GM04504 (cell line): Measurements from ENCODE around the gene NELL1.
"Not testable (repeated sequence)": the region's sequence is repeated elsewhere in the genome, so short reads cannot be mapped to it uniquely, and the experiment has no call there.

Experiments used
- DNase-seq: peaks from one replicate; pipeline ENCODE4 v3.0.0-alpha.2; 2012; ENCODE audit warnings: low read depth

The NELL1 gene

DNA sequence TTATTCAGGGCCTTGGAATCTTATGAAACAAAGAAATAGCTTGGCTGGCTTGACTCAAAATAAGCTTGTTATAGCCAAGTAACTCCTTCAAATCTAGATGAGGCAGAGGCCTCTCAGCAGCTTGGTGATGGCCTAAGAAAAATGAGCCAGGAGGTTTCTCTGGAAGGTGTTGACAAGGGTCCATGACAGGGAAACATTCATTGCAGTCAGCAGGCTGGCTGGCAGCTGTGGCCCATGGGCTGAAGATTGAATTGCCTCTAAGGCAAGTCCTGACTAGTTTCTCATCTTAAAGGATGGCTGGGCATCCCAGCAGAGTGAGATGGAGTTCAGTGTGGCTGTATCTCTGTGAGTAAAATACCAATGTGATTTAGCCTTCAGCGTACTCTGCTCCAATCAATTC is 441.0 kb downstream of the NELL1 start:
- DNase-seq = no peak

DNA sequence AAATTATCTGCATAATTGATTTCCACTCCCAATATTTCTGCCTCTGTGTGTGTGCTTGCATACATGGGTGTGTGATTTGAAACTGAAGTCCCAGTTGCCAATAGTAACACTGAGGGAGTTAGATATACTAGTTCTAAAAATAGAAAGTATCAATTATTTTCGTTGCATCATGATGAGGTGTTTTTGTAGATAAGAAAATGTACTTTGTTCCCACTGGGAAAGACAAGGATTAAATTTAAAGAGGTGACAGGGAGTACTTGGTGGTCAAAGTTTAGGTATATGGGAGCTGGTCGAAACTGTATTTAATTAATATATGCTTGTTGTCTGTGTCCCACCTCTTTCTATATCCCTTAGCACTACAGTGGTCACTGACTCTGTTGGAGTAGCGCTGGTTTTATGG is 444.5 kb downstream of the NELL1 start:
- DNase-seq = no peak

DNA sequence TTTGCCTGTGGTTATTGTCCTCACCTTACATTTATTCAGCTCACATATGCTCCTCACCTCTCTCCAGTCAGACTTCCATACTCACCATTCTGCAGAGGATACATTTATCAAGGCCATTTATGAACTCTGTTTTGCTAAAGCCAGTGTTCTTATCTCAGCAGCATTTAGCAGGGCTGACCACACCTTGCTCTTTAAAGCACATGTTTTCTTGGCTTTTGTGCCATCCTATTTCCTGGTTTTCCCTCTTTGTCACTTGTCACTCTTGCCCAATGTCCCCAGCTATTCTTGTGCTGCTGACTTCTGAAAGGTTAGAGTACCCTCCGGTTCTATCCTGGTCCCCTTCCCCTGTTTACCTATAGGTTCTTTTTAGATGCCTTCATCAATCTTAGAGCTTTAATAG is 446.6 kb downstream of the NELL1 start:
- DNase-seq = no peak

DNA sequence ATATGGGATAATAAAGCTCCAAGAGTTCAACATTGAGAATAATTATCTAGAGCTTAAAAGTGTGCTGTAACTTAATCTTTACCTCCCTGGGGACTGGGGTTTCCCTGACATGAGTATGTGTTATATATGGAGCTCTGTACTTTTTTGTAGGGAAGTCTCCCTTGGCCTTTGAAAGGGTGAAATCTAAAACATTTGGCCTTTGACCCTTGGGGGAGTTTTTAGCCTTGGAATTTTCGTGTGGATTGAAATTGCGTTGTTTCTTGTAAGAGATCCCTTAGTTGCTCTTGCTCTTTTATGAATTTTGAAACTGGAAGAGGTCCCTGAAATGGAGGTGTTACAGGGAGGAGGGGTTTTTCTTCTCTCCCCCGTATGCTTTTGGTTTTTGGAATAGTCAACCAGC is 450.0 kb downstream of the NELL1 start:
- no peak for DNase-seq

DNA sequence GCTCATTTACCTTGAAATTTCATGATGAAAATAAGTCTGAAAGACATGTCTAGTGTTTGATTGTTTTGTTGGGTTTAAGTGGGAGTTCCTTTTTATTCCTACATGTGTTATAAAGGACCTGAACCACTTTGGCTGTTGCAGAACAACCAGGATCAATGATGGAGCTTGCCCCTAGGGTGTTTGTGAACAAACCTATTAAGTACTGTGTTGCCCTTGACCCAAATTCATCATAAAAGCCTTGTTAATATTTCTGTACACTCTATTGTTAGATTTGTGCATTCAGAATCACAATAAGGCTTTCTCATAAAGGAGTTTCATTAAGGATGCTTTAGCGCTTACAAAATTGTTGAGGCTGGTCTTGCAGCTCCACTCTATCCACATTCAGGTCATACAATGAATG is 452.6 kb downstream of the NELL1 start:
- no peak for DNase-seq

DNA sequence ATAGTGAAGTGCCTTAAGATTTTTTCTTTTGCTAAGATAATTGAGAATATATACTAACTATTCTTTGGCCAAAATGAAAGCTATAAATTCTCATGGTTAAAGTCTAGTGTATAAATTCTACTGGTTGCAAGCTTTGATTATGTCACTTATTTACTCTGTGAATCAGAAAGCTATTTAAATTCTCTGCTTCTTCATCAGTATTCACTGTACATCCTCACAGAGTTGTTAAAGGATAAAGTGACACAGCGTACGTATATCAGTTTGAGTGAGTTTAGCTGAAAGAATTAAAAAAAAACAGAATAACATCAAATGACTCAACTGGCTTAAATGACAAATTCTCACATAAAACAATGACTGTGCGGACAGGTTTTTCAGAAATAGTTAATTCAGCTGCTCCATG is 453.1 kb downstream of the NELL1 start:
- DNase-seq = no peak

DNA sequence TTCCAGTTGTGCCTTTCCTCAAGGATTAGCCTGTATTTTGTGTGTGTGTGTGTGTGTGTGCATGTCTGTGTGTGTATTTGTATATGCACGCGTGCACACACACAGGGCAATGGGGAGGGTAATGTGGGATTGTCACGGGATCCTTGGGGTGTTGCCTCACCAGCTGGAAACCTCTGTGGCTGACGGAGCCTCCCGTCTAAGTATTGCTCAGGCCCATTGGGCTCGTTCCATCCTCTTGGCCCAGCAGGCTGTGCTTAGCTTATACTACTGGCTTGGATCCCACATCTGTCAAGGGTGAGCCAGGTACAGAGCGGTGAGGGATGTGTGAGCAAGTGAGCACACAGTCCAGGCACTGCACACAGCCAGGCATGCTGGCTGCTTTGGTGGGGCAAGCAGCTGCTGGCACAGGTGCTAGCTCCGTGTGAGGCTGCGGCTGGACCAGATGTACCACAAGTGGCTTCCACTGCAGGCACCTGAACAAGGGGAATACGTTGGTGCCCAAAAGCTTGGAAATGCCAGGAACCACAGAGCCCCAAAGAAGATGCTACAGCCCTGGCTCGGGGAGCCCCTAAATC is 462.8 kb downstream of the NELL1 start:
- no peak for DNase-seq

DNA sequence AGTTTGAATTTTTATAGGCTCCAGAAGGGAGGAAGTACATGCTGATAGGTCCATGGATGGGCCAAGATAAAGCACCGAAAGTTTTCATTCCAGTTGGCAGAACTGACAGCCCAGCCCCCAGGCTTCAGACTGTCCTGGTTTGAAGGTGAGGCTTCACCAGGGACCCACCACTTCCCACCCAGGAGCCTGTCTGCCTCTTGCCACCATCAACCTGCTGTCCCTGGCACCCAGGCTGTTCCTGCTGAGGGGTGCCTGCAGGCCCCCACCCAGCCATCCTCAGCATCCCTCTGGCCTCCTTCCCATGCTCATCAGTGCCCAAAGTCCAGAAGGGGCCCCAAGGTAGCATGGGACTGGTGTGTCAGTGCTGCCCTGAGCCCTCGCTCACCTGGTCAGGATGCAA is 463.9 kb downstream of the NELL1 start:
- no peak for DNase-seq

DNA sequence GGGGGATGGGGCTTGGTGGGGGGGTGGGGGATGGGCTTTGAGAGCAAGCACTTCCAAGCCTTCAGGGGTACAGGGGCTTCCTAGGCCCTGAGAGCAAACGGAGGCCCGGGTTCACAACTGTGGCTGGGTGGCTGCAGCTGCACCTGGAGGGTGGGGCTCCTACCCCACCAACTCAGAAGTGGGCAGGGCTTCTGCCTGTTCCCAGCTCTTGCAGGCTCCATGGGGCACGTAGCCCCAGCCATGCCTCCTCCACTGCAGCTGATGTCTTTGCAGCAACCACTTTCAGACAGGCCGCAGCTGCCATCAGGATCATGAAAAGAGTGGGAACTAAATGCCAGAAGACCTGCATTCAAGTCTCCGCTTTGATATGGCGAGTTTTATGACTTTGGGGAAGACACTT is 464.3 kb downstream of the NELL1 start:
- no peak for DNase-seq

DNA sequence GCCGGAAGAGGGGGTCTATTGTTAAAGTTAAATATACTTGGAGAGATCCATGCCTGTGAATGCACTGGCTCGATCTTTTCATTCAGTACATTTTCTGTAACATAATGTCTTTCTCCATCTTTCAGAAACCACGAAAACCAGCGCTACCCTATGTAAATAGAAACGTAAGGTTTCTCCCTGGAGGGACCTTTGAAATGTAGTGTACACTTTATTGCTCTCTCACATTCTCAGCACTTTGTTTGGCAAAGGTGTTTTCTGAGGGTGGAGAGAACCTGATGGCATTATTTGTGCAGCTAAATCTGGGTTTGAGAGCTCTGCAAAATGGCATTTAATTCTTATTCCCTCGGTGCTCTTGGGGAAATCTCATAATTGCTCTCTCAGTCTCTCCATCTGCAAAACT is 468.4 kb downstream of the NELL1 start:
- DNase-seq = no peak

DNA sequence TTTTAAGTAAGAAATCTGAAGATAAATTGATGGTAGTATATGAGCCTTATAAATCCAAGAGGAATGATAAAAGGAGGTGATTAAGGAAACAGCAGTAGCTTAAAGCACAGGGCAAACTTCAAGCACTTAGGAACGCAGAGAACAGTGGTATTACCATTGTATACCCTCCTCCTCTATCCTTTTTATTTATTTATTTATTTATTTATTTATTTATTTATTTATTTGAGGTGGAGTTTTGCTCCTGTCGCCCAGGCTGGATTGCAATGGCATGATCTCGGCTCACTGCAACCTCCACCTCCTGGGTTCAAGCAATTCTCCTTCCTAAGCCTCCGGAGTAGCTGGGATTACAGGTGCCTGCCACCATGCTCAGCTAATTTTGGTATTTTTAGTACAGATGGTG is 472.2 kb downstream of the NELL1 start:
- DNase-seq = not testable (repeated sequence)

DNA sequence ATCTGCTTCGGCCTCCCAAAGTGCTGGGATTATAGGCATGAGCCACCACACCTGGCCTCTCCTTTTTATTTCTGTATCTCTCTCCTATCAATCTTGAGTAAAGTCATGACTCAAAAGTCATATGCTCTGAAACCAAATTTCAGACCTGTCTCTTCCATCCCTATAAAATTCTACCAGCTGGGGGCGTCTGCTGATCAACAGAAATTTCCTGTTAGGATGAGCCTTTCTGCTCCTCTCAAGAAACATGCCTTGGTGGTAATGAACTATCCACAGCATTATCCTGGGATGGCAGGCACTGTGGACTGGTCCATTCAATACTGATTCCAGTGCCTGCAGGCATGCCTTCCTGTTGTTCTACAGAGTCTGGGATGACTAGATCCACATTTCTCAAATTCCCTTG is 472.6 kb downstream of the NELL1 start:
- no peak for DNase-seq

DNA sequence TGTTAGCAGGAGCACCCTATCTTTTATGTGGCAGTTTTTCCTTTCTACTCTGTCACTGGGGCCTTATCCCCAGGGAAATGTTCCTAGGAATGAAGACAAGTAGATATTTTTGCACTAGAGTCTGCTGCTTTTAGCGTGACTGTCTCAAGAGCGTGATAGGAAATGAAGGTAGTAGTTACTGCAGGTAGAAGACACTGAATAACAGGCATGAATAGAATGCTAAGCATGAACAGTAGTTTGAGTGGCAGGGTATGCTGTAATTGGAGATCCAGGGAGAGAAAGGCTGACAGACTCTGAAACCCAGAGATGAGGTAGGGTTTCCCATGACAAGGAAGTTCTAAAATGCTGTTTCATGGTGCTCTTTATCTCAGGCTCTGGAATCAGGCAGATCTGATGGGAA is 475.1 kb downstream of the NELL1 start:
- no peak for DNase-seq

DNA sequence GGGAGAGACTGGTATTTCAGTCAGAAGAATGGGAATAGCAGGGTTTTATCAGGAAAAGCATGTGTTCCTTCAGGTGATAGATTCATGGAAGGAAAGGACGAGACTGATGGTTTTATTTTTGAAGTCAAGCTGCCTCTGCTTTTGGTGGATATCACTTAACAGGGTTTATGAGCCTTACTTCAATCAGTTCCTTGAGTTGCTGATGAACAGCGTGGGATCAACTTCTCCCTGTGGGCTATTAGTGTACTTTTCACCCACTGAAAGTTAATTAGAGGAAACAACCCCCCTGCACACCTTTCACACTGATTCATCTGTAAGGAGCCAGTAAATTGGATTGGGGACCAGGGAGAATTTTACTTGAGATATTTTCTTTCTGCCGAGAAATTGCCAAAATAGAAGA is 479.0 kb downstream of the NELL1 start:
- no peak for DNase-seq

DNA sequence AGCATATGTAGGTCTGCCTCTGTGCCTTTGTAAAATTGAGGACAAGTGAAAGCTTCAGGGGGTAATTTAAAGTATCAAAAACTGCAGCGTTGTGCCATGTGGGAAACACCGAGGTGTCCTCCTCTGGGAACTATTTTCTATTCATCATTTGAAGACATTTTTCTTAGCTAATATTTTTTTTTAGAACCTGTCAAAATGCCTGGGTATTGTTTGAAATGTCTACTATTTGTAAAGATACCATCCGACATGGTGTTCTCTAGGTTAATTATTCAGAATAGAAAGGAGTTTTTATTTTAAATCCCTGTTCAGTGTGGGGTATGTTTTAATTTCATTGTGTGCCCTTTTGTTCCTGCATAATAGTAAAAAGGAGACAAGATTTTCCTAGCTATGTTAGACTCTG is 490.8 kb downstream of the NELL1 start:
- no peak for DNase-seq

DNA sequence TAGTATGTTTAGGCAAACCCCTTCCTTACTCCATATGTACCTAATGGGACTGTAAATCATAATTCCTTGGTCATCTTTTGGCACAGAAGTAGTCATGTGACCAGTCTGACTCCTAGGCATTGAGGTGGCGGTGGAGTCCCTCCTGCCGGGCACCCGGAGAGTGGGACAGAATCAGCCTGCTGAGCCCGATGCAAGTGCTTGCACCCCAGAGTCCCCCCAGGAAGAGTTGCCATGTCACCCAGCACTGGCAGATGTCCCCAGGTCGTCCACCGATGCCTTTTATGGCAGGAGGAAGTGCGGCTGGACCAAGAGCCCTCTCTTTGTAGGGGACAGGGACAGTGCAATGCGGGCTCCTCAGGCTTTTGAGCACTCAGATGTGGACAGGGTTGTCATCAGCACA is 500.3 kb downstream of the NELL1 start:
- no peak for DNase-seq

DNA sequence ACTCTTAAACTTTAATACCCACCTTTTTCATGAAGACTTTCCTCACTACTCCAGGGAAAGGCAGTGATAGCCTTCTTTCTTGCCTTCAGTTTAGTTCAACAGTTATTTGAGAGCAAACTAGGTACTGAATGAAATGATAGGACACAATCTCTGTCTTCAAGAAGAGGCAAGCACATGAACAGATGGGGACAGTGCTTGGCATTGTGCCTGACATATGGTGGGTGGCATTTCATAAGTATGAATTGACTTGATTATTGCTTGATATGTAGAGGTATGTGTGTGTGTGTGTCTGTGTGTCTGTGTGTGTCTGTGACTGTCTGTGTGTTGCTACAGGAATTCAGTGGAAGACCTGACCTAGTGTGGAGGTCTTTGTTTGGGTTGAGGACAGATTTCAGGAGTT is 504.1 kb downstream of the NELL1 start:
- DNase-seq = no peak

DNA sequence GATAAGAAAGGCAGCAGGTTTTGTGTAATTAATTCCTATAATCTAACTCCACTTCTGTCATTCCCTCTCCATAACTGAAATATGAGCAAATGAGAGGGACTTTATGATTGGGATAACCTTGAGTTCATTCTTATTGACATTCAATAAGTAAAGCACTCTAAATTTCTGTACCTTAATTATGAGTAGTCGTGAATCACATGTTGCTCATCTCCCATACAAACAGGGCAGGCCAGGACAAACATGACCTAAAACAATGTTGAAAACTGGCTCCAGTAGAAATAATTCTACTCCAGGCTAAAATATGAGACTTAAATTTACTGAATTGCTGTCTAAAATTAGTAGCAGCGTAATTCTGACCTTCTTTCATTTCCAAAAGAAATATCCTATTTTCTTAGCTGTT is 505.4 kb downstream of the NELL1 start:
- DNase-seq = no peak

DNA sequence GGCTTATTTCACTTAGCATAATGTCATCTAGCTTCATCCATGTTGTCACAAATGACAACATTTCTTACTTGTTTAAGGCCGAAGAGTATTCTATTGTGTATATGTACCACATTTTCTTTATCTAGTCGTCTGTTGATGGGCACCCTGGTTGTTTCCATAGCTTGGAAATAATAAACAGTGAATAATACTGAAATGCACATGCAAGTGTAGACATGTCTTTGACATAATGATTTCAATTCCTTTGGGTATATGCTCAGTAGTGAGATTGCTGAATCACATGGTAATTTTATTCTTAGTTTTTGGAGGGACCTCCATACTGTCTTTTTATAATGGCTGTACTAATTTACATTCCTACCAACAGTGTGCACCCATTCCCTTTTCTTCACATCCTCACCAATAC is 508.0 kb downstream of the NELL1 start:
- no peak for DNase-seq

DNA sequence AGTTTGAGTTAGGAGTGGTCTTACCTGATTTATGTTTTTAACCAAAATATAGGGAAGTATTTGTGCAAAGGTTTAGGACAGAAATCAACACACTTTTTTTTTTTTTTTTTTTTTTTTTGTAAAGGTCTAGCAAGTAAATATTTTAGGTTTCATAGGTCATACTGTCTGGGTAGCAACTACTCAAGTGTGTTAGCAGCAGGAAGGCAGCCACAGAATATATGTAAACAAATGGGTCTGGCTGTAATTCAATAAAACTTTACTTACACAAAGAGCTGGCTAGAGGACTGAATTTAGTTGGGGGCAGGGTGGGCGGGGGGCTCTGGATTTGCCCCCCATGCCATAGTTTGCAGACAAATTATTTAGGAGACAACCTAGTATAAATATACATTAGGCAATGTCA is 510.4 kb downstream of the NELL1 start:
- no peak for DNase-seq

DNA sequence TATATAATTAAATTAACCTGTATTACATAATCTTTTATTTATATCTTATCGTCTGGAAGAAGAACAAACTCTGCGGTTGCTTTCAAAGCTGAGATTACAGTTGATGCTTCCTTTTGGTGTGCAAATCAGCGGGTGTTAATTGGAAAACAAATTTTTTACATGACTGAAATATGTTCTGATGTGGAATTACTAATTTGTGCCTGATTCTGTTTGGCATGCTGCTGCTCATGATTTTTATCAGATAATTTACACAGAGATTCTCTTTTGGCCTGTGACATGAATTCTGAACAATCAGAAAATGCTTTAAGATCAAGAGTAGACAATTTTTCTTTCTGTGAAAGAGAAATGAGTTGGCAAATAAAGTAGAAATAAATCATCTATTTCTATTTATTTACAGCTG is 510.8 kb downstream of the NELL1 start:
- no peak for DNase-seq

DNA sequence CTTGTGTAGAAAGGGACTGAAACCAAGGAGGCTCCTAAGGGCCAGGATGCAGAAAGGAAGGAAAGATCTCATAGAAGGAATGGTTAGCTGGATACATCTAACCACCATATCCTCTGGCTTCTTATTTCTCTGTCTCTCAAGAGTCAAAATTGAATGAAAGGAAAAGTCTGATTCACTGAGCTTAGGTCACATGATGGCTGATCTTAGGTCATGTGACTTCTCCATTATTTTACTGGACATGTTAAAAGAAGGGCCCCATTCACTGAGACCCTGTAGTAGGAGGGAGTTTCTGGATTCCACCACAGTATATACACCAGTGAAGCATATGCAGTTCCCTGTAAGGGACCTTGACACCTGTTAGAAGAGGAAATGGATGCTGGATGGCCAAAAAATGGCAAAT is 516.6 kb downstream of the NELL1 start:
- DNase-seq = no peak

DNA sequence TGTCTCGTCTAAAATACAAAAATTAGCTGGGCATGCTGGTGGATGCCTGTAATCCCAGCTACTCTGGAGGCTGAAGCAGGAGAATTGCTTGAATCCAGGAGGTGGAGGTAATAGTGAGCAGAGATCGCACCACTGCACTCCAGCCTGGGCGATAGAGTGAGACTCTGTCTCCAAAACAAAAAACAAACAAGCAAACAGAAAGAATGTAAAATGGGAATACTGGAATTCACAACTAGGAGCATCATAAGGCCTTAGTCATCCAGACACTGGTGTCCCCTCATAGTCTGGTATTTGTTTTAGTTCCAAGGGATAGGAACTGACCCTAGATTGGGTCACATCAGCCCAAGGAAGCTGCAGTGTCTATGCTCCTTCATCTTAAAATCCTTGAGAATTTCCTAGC is 520.8 kb downstream of the NELL1 start:
- DNase-seq = no peak

DNA sequence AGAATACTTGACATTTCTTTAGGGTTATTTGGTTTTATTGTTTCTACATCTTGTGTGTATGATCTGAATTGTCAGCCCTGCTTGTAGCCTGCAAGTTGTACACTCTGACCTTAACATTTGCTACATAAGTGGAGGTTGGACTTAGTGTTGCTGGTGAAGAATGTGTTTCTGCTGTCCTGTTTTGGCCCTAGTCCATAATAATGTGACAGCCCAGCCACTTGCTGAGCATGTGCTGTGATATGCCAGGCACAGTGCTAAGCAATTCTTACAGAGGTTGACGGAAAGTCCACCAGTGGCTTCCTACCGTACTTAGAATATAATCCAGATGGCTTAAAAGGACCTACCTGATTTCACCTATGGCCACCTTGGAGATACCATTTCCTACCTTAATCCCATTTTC is 526.6 kb downstream of the NELL1 start:
- DNase-seq = no peak

DNA sequence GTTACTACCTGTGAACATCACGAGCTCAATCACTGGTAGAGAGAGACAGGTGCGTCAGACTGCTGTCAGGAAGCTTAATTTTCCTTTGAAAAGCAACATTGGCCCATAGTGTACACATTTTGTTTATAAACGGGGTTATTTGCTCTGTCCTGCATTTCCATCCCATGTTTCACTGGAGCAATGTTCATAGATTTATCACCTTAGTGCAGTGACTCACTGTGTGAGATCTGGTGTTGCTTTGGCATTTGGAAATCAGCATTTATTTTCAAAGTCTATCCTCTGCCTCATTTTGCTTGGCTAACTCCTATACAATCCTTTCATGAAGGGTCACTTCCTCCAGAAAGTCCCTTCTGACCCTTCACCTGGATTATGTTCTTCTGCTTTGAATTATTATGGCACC is 529.1 kb downstream of the NELL1 start:
- DNase-seq = no peak
